Right lobe of liver (tissue), 4 donors: ENCODE data around the gene GJA4.

Experiments
- CTCF ChIP-seq, 4 donors: fragments of 200-600 bp in 3 of 4; fragments of 450-650 bp in 1 of 4; IDR thresholded peaks; one replicate each; pipeline versions ENCODE4 v1.5.1 to v1.8.0; 2016 to 2022; ENCODE audit warnings: antibody characterized with exemption in 4 of 4, mild to moderate bottlenecking in 2 of 4
- POLR2A ChIP-seq: fragments of 450-650 bp; IDR thresholded peaks from one replicate; pipeline ENCODE4 v1.6.1; 2017; ENCODE audit warnings: antibody characterized with exemption, mild to moderate bottlenecking
- donor health status: DM: no; HTN: no; CAD: no.
- donor health status: DM: no; HTN: no; CAD: no.
- donor health status: DM: no; HTN: yes; CAD: no.

- no peak for TF ChIP-seq CTCF (IDR thresholded peaks at IDR 0.05)
- TF ChIP-seq POLR2A: no peak
Observed at GRCh38 chr1:34768856-34769255, 23.9 kb upstream of the GJA4 start.
